ENCODE measurements around the gene SLC41A2.

DNA sequence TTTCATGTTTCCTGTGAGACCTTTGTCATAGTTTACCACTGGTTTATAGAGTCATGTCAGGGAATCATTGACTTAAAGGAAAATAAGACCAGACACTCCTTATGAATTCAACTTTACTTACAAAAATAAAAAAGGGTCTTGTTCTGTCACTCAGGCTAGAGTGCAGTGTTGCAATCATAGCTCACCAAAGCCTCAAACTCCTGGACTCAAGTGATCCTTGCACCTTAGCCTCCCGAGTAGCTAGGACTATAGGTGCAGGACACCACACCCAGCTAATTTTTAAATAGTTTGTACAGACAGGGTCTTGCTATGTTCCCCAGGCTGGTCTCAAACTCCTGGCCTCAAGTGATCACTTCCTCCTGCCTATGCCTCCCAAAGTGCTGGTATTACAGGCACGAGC is 19.0 kb downstream of the SLC41A2 start:
- TF ChIP-seq CHD2 (IDR thresholded peaks at IDR 0.05; ENCODE audit: low read length, partially characterized antibody) (no peak), EP300 (IDR thresholded peaks at IDR 0.05) (no peak), RFX5 (IDR thresholded peaks at IDR 0.05) (no peak), RCOR1 (IDR thresholded peaks at IDR 0.05; ENCODE audit: low read depth, low read length) (no peak), CTCF (IDR thresholded peaks at IDR 0.05) (no peak), RAD21 (conservative IDR thresholded peaks at IDR 0.05 in 1 of 2, IDR thresholded peaks at IDR 0.05 in 1 of 2) (no peak), MYC (IDR thresholded peaks at IDR 0.05; ENCODE audit: borderline replicate concordance, low read length) (no peak)
- TF ChIP-seq, protein P1, sequence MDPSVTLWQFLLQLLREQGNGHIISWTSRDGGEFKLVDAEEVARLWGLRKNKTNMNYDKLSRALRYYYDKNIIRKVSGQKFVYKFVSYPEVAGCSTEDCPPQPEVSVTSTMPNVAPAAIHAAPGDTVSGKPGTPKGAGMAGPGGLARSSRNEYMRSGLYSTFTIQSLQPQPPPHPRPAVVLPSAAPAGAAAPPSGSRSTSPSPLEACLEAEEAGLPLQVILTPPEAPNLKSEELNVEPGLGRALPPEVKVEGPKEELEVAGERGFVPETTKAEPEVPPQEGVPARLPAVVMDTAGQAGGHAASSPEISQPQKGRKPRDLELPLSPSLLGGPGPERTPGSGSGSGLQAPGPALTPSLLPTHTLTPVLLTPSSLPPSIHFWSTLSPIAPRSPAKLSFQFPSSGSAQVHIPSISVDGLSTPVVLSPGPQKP (IDR thresholded peaks at IDR 0.05; ENCODE audit: low read depth, low read length), result no peak
